ENCODE data around the gene ME1.

DNA sequence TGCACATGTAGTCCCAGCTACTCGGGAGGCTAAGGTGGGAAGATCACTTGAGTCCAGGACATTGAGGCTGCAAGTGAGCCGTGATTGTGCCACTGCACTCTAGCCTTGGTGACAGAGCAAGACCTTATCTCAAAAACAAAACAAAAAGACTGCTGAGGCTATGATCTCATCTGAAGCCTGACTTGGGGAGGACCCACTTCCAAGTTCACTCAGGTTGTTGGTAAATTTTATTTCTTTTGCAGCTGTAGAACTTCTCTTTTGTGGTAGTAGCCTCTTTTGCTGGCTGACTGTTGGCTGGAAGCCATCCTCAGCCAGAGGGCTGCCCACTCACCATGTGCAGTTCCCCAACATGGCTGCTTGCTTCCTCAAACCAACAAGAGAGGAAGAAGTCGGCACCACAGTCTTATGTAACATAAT is 36.8 kb upstream of the ME1 start:
- TF ChIP-seq CTCF (IDR thresholded peaks at IDR 0.05; ENCODE audit: borderline replicate concordance, extremely low read depth, low read length, poor library complexity, severe bottlenecking) (no peak), EZH2 (IDR thresholded peaks at IDR 0.05; ENCODE audit: borderline replicate concordance, low read depth, low read length, severe bottlenecking) (no peak)
